GM15510 (cell line): Measurements from ENCODE around the gene PATE2.

Experiments
- POLR2A ChIP-seq: IDR thresholded peaks from 3 replicates; pipeline ENCODE4 v1.6.1; 2011; ENCODE audit warnings: borderline replicate concordance; ENCODE audit not compliant: insufficient read length; ENCODE audit errors: extremely low read depth

PATE2 gene

GRCh38 chr11:125778728-125779127 is at the start of gene PATE2:
TSS of gene PATE2 (minus strand) at chr11:125778828. CDS start at chr11:125778773, 55 bp downstream.
- no peak for TF ChIP-seq POLR2A

GRCh38 chr11:125807909-125808308 is 29.3 kb upstream of the PATE2 start:
- TF ChIP-seq POLR2A, result no peak

GRCh38 chr11:125802387-125802786 is 23.8 kb upstream of the PATE2 start:
- no peak for TF ChIP-seq POLR2A

- TF ChIP-seq POLR2A, result no peak
These were observed 21.2 kb upstream of the PATE2 start for GRCh38 chr11:125799808-125800207.

GRCh38 chr11:125797641-125798040 is 19.0 kb upstream of the PATE2 start:
- TF ChIP-seq POLR2A, result no peak

GRCh38 chr11:125790825-125791224 is 12.2 kb upstream of the PATE2 start:
- TF ChIP-seq POLR2A, result no peak

GRCh38 chr11:125787827-125788226 is 9.2 kb upstream of the PATE2 start, which contains the start of gene PATE3:
TSS of gene PATE3 (plus strand) at chr11:125788127. CDS start at chr11:125788152, 25 bp downstream.
- no peak for TF ChIP-seq POLR2A

- TF ChIP-seq POLR2A, result no peak
These were observed 6.0 kb upstream of the PATE2 start for GRCh38 chr11:125784678-125785077.

- no peak for TF ChIP-seq POLR2A
These were observed 1.3 kb downstream of the PATE2 start for GRCh38 chr11:125777309-125777708.

- no peak for TF ChIP-seq POLR2A
These were observed 5.1 kb downstream of the PATE2 start for GRCh38 chr11:125773516-125773915.

- no peak for TF ChIP-seq POLR2A
These were observed 5.7 kb downstream of the PATE2 start for GRCh38 chr11:125772834-125773505.

GRCh38 chr11:125770583-125770982 is 8.0 kb downstream of the PATE2 start:
- no peak for TF ChIP-seq POLR2A

GRCh38 chr11:125768336-125769046 is 10.1 kb downstream of the PATE2 start:
- TF ChIP-seq POLR2A, result no peak

GRCh38 chr11:125766251-125766650 is 12.4 kb downstream of the PATE2 start:
- no peak for TF ChIP-seq POLR2A

- no peak for TF ChIP-seq POLR2A
These were observed 15.1 kb downstream of the PATE2 start for GRCh38 chr11:125763483-125763882.

- no peak for TF ChIP-seq POLR2A
These were observed 16.2 kb downstream of the PATE2 start for GRCh38 chr11:125762445-125762844.
